Neural cell (in vitro differentiated cells): ENCODE measurements around the gene FAM117A.

Experiments
- CTCF ChIP-seq: fragments of 450-650 bp; IDR thresholded peaks from 2 replicates; pipeline ENCODE4 v1.5.1; 2014; ENCODE audit warnings: antibody characterized with exemption, mild to moderate bottlenecking, moderate library complexity; ENCODE audit not compliant: poor library complexity, severe bottlenecking
- POLR2AphosphoS5 ChIP-seq: IDR thresholded peaks from 2 replicates; pipeline ENCODE4 v1.6.1; 2012

- TF ChIP-seq POLR2AphosphoS5 (no peak), CTCF (no peak)
These were observed 36.6 kb downstream of the FAM117A start for GRCh38 chr17:49727380-49727779.
